ENCODE results near the gene SLC6A6. TPM values are rescaled to one million over a fixed set of nuclear protein-coding genes. Genes with fewer than 3 reads are reported as not detected.
A peak's percentile ranks its signal among the peaks of the same experiment; 100 is the strongest.

SLC6A6 gene
- total and polyA plus RNA-seq, 2 experiments from 2014 or later = 30.7 to 58.9 TPM

- Histone ChIP-seq H3K9me3 (ENCODE audit: low read depth) (no peaks in the 10 kb centered on the region), H3K79me2 (peaks cover 84% of the 10 kb centered on the region), H3K27ac (peak overlapping the region; percentile 89), H2AFZ (no peak overlapping the region), H3K4me1 (ENCODE audit: insufficient read depth) (peaks cover 26% of the 10 kb centered on the region), H3K27me3 (no peaks in the 10 kb centered on the region), H3K36me3 (replicated peaks; ENCODE audit: insufficient read depth, low read depth) (no peaks in the 10 kb centered on the region), H4K20me1 (ENCODE audit: insufficient read depth, poor library complexity, severe bottlenecking) (peaks cover 15% of the 10 kb centered on the region), H3K4me3 (no peak overlapping the region), H3K4me2 (no peak overlapping the region), H3K9me2 (replicated peaks; ENCODE audit: insufficient read depth) (no peaks in the 10 kb centered on the region)
- 84% methylated on average over 12 of the region's 12 CpGs for WGBS (ENCODE audit: low lambda C conversion rate, missing lambda C conversion rate)
- DNase-seq (ENCODE audit: low spot score) = no peak
- TF ChIP-seq EZH2 (IDR thresholded peaks at IDR 0.05; ENCODE audit: borderline replicate concordance) (no peak), EZH2phosphoT487 (IDR thresholded peaks at IDR 0.05; ENCODE audit: low read depth, severe bottlenecking, unreplicated experiment) (no peak), CTCF (IDR thresholded peaks at IDR 0.05; ENCODE audit: poor library complexity) (no peak)
Measured at GRCh38 chr3:14430706-14431451, 28.5 kb downstream of the SLC6A6 start.

GRCh38 chr3:14431452-14431916 is 29.1 kb downstream of the SLC6A6 start:
- TF ChIP-seq CTCF (IDR thresholded peaks at IDR 0.05; ENCODE audit: poor library complexity) (no peak), EZH2phosphoT487 (IDR thresholded peaks at IDR 0.05; ENCODE audit: low read depth, severe bottlenecking, unreplicated experiment) (no peak)
- Histone ChIP-seq H2AFZ (no peak overlapping the region), H3K9me3 (ENCODE audit: low read depth) (no peaks in the 10 kb centered on the region), H3K36me3 (replicated peaks; ENCODE audit: insufficient read depth, low read depth) (no peaks in the 10 kb centered on the region), H3K79me2 (peaks cover 82% of the 10 kb centered on the region), H3K4me2 (no peak overlapping the region), H3K27ac (peak overlapping the region; percentile 89), H4K20me1 (ENCODE audit: insufficient read depth, poor library complexity, severe bottlenecking) (peaks cover 14% of the 10 kb centered on the region), H3K4me3 (no peak overlapping the region), H3K4me1 (ENCODE audit: insufficient read depth) (peaks cover 26% of the 10 kb centered on the region), H3K9me2 (replicated peaks; ENCODE audit: insufficient read depth) (no peaks in the 10 kb centered on the region), H3K27me3 (no peaks in the 10 kb centered on the region)
- 63% methylated on average over 10 of the region's 10 CpGs for WGBS (ENCODE audit: low lambda C conversion rate, missing lambda C conversion rate)
- DNase-seq (ENCODE audit: low spot score) = no peak

GRCh38 chr3:14431917-14432834 is 29.8 kb downstream of the SLC6A6 start:
- Histone ChIP-seq H3K27ac (peak overlapping the region; percentile 93), H3K4me1 (ENCODE audit: insufficient read depth) (peaks cover 26% of the 10 kb centered on the region), H3K27me3 (no peaks in the 10 kb centered on the region), H3K4me3 (no peak overlapping the region), H3K4me2 (peak overlapping the region; percentile 43), H3K9me3 (ENCODE audit: low read depth) (no peaks in the 10 kb centered on the region), H2AFZ (no peak overlapping the region), H3K79me2 (peaks cover 82% of the 10 kb centered on the region), H3K36me3 (replicated peaks; ENCODE audit: insufficient read depth, low read depth) (no peaks in the 10 kb centered on the region), H3K9me2 (replicated peaks; ENCODE audit: insufficient read depth) (no peaks in the 10 kb centered on the region), H4K20me1 (ENCODE audit: insufficient read depth, poor library complexity, severe bottlenecking) (peaks cover 17% of the 10 kb centered on the region)
- WGBS (ENCODE audit: low lambda C conversion rate, missing lambda C conversion rate) = 49% methylated on average over 14 of the region's 14 CpGs
- no peak for TF ChIP-seq EZH2 (IDR thresholded peaks at IDR 0.05; ENCODE audit: borderline replicate concordance)
- TF ChIP-seq EZH2phosphoT487 (IDR thresholded peaks at IDR 0.05; ENCODE audit: low read depth, severe bottlenecking, unreplicated experiment) = no peak
- TF ChIP-seq CTCF (IDR thresholded peaks at IDR 0.05; ENCODE audit: poor library complexity) = no peak
- peak; percentile 93 for DNase-seq (ENCODE audit: low spot score)

Measured in hepatocyte (in vitro differentiated cells).